Thymus (tissue), 11 donors: ENCODE results near the gene SLC35F3. TPM values are rescaled to one million over a fixed set of nuclear protein-coding genes. Genes with fewer than 3 reads are reported as not detected.

Experiments used
- DNase-seq, 9 donors: peaks; one replicate each; pipeline ENCODE4 v3.0.0-alpha.2; 2013; ENCODE audit warnings: low spot score in 9 of 9, low read depth in 6 of 9, missing footprints in 1 of 9
- H3K27ac ChIP-seq, 2 donors: one replicate each; pipeline ENCODE4 v1.5.1; 2013; ENCODE audit warnings: control low read depth in 1 of 2, low read depth in 1 of 2, low read length in 1 of 2, mild to moderate bottlenecking in 1 of 2, moderate library complexity in 1 of 2
- H3K27me3 ChIP-seq, 2 donors: one replicate each; pipeline ENCODE4 v1.5.1; 2013; ENCODE audit warnings: low read length in 1 of 2; ENCODE audit not compliant: control insufficient read depth in 2 of 2, insufficient read depth in 1 of 2
- H3K36me3 ChIP-seq, 2 donors: one replicate each; pipeline ENCODE4 v1.5.1; 2013; ENCODE audit warnings: low read length in 1 of 2, mild to moderate bottlenecking in 1 of 2, moderate library complexity in 1 of 2; ENCODE audit not compliant: control insufficient read depth in 2 of 2, insufficient read depth in 2 of 2
- H3K4me1 ChIP-seq, 2 donors: one replicate each; pipeline ENCODE4 v1.5.1; 2013; ENCODE audit warnings: low read length in 2 of 2; ENCODE audit not compliant: control insufficient read depth in 2 of 2, insufficient read depth in 2 of 2
- H3K4me3 ChIP-seq, 2 donors: one replicate each; pipeline ENCODE4 v1.5.1; 2013; ENCODE audit warnings: low read length in 2 of 2, control low read depth in 1 of 2, mild to moderate bottlenecking in 1 of 2
- H3K9me3 ChIP-seq, 2 donors: one replicate each; pipeline ENCODE4 v1.5.1; 2013; ENCODE audit warnings: low read length in 1 of 2, mild to moderate bottlenecking in 1 of 2; ENCODE audit not compliant: control insufficient read depth in 2 of 2, insufficient read depth in 1 of 2
- WGBS: extraction: QIAGEN DNeasy Blood & Tissue Kit; methylation state at CpG from one replicate; pipeline ENCODE4 v1.1.7; 2013; 5-methylcytosine and 5-hydroxymethylcytosine counted together
- polyA plus RNA-seq: library from polyadenylated mRNA; stranded (reverse); fragments of 200-250 nt; gene quantifications from one replicate; pipeline ENCODE4 v1.2.3, GENCODE V29; 2013
- total RNA-seq: library from RNA; stranded (reverse); fragments of 120-200 nt; gene quantifications from one replicate; pipeline ENCODE4 v1.2.4, GENCODE V29; 2013
- donor health status: healthy.

The SLC35F3 gene
- total and polyA plus RNA-seq, 2 donors, result 1.9 to 3.2 TPM

DNA sequence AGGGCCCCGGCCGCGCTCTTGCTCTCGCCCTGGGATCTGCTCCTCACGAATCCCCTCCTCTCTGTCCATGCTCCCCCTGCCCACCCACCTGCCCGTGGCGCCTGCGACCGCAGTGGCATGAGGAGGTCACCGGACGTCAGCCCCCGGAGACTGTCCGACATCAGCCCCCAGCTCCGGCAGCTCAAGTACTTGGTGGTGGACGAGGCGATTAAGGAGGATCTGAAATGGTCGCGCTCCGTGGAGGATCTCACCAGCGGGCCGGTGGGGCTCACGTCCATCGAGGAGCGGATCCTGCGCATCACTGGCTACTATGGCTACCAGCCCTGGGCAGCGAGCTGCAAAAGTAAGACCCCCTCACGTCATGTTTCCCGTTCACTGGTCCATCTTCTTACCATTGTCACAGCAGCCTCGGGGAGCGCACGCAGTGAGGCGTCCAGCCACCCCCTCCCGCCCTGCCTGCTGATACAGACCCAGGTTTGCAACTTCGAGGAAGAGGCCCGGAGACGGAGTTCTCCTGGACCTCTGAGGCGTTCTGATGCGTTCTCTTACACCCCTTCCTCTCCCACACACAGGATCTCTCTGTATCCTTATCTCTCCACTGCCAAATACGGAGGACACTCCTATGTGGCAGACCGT is 1.1 kb downstream of the SLC35F3 start:
- Histone ChIP-seq H3K9me3 (no peaks in the 10 kb centered on the region), H3K27me3 (peaks cover 28 to 41% of the 10 kb centered on the region in 2 donors), H3K36me3 (no peaks in the 10 kb centered on the region), H3K27ac (no peak overlapping the region), H3K4me1 (no peaks in the 10 kb centered on the region), H3K4me3 (no peak overlapping the region)
- DNase-seq, result no peak
- WGBS, result 11% methylated on average over 40 of the region's 40 CpGs

GRCh38 chr1:233907151-233907550 is 2.7 kb downstream of the SLC35F3 start:
- no peak overlapping the region for H3K27ac ChIP-seq
- DNase-seq, result no peak
- H3K4me1 ChIP-seq, result no peaks in the 10 kb centered on the region
- peaks cover 28 to 41% of the 10 kb centered on the region in 2 donors for H3K27me3 ChIP-seq
- no peaks in the 10 kb centered on the region for H3K36me3 ChIP-seq
- no peaks in the 10 kb centered on the region for H3K9me3 ChIP-seq
- H3K4me3 ChIP-seq, result no peak overlapping the region

GRCh38 chr1:233908092-233908491 is 3.6 kb downstream of the SLC35F3 start:
- Histone ChIP-seq H3K4me1 (no peaks in the 10 kb centered on the region), H3K9me3 (no peaks in the 10 kb centered on the region), H3K36me3 (no peaks in the 10 kb centered on the region), H3K27me3 (peaks cover 28 to 41% of the 10 kb centered on the region in 2 donors), H3K27ac (no peak overlapping the region), H3K4me3 (no peak overlapping the region)
- no peak for DNase-seq

GRCh38 chr1:233909195-233909594 is 4.7 kb downstream of the SLC35F3 start:
- H3K4me1 ChIP-seq, result no peaks in the 10 kb centered on the region

GRCh38 chr1:233912447-233912846 is 8.0 kb downstream of the SLC35F3 start:
- H3K36me3 ChIP-seq, result no peaks in the 10 kb centered on the region
- H3K27ac ChIP-seq, result no peak overlapping the region
- DNase-seq, result no peak
- no peak overlapping the region for H3K4me3 ChIP-seq
- H3K9me3 ChIP-seq, result no peaks in the 10 kb centered on the region
- no peaks in the 10 kb centered on the region for H3K4me1 ChIP-seq
- WGBS, result 91% methylated on average over 8 of the region's 8 CpGs
- peaks cover 0 to 4% of the 10 kb centered on the region in 2 donors for H3K27me3 ChIP-seq

More at GRCh38 chr1:233909195-233909594, 4.7 kb downstream of the SLC35F3 start:
- Histone ChIP-seq H3K27ac (no peak overlapping the region), H3K27me3 (peaks cover 26 to 32% of the 10 kb centered on the region in 2 donors), H3K4me3 (no peak overlapping the region), H3K9me3 (no peaks in the 10 kb centered on the region), H3K36me3 (no peaks in the 10 kb centered on the region)
- no peak for DNase-seq
- 81% methylated on average over 1 of the region's 1 CpG for WGBS

DNA sequence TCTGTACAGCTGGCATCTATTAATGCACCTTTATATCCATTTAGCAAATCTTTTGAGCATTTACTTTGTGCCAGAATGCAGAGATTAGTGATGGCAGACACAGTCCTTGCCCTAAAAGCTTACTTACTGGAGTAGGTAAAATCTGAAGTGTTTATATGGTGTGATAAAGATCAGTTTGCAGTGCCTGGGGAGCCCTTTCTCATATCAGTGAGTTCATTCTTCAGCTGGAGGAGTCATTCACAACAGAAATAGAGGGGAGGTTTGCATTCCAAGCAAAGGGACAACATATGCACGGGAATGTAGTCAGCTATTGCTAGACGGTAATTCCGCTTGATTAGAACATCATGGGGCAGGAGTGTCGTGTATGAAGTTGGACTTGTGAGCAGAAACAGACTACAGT is 8.4 kb downstream of the SLC35F3 start:
- Histone ChIP-seq H3K27ac (no peak overlapping the region), H3K27me3 (no peaks in the 10 kb centered on the region), H3K4me3 (no peak overlapping the region), H3K4me1 (no peaks in the 10 kb centered on the region), H3K36me3 (no peaks in the 10 kb centered on the region), H3K9me3 (no peaks in the 10 kb centered on the region)
- DNase-seq, result no peak
- WGBS, result 93% methylated on average over 4 of the region's 4 CpGs

- H3K27ac ChIP-seq, result no peak overlapping the region
- WGBS, result 85% methylated on average over 5 of the region's 5 CpGs
- no peaks in the 10 kb centered on the region for H3K27me3 ChIP-seq
- no peaks in the 10 kb centered on the region for H3K4me1 ChIP-seq
- H3K4me3 ChIP-seq, result no peak overlapping the region
- H3K36me3 ChIP-seq, result no peaks in the 10 kb centered on the region
- H3K9me3 ChIP-seq, result no peaks in the 10 kb centered on the region
- no peak for DNase-seq
Observed at GRCh38 chr1:233916706-233917105, 12.2 kb downstream of the SLC35F3 start.

GRCh38 chr1:233919786-233920185 is 15.3 kb downstream of the SLC35F3 start:
- Histone ChIP-seq H3K4me1 (no peaks in the 10 kb centered on the region), H3K9me3 (no peaks in the 10 kb centered on the region), H3K27ac (no peak overlapping the region), H3K4me3 (no peak overlapping the region), H3K27me3 (no peaks in the 10 kb centered on the region), H3K36me3 (no peaks in the 10 kb centered on the region)
- no peak for DNase-seq
- 72% methylated on average over 7 of the region's 7 CpGs for WGBS

GRCh38 chr1:233928123-233928522 is 23.6 kb downstream of the SLC35F3 start:
- Histone ChIP-seq H3K36me3 (no peaks in the 10 kb centered on the region), H3K4me3 (no peak overlapping the region), H3K27ac (no peak overlapping the region), H3K4me1 (no peaks in the 10 kb centered on the region), H3K9me3 (no peaks in the 10 kb centered on the region), H3K27me3 (no peaks in the 10 kb centered on the region)
- DNase-seq, result no peak
- 73% methylated on average over 2 of the region's 2 CpGs for WGBS
